ENCODE measurements around the gene ACSS2.

Gene ACSS2

DNA sequence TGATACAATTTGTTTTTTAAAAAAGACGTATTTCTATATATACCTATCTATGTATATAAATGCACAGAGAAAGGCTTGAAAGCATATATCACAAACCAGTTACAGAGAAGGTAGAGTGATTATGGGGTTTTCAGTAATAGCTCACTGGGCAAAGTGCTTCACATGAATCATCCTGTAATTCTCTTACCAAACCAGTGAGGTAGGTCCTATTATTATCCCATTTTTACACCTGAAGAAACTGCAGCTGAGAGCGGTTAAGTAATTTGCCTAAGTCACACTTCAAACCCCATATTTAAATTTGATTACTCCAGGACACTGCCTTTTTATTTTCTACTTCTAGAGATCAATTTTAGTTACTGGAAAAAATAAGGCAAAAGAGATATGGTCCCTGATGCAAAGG is 74.8 kb downstream of the ACSS2 start:
- no peak for DNase-seq

DNA sequence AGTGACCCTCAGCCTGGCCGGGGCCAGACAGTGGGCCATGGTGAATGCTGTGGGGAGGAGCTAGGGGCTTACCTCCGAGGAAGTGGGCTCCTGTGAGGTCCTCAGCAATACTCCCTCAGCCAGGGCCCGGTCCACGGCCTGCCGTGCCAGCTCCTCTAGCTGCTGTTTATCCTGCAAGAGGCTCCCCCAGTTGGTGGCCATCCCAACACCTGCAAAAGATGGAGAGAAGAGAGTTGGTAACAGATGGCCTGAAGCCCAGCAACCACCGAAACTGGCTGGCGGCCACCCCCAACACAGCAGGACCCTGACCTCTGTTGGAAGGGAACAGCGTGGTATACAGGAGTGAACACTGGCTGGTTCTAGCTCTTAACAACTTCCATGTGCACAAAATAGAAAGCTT is 75.2 kb downstream of the ACSS2 start:
- DNase-seq: no peak

DNA sequence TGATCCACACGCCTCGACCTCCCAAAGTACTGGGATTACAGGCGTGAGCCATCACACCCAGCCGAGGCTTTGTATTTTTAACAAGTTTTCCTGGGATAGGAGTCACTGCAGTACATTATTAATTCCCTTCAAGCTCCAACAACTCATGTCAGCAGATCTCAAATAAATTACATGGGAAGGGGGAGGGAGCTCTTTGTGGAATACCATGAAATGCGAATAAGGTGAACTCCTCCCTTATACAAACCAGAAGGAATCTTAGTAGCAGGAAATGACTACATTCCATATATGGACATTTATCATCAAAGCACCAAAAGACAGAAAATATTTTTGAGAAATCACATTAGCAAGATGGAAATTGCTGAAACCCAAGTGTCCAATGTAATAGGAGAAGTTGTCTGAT is 76.3 kb downstream of the ACSS2 start:
- DNase-seq: no peak

DNA sequence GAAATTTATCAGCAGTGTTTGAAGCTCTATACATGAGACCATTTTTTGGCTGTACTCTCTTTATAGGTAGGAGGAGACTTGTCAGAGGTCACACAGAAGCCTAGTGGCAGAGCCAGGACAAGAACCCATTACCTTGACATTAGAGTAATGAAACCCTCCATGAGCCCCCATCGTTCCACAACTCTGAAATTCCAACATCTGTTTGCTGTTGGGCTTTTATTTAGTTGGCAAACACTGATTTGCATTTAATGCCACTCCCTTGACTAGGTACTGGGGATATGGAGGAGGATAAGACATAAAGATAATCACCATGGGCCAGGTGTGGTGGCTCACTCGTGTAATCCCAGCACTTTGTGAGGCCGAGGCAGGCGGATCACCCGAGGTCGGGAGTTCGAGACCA is 77.5 kb downstream of the ACSS2 start:
- no peak for DNase-seq

DNA sequence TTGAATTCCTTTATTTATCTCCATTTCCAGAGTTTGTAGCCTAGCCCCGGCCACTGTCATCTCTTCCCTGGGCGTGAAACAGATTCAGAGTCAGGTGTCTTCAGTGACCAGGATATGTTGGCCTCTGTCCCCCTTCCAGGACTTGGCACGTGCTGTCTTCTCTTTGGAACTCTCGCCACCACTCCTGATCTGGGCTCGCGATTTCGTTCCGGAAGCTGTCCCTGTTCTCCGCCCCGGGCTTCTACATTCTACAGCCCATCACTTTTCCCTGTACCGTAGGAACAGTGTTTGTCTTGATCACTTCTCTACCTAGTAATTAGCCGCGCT is 78.5 kb downstream of the ACSS2 start:
- DNase-seq: no peak

DNA sequence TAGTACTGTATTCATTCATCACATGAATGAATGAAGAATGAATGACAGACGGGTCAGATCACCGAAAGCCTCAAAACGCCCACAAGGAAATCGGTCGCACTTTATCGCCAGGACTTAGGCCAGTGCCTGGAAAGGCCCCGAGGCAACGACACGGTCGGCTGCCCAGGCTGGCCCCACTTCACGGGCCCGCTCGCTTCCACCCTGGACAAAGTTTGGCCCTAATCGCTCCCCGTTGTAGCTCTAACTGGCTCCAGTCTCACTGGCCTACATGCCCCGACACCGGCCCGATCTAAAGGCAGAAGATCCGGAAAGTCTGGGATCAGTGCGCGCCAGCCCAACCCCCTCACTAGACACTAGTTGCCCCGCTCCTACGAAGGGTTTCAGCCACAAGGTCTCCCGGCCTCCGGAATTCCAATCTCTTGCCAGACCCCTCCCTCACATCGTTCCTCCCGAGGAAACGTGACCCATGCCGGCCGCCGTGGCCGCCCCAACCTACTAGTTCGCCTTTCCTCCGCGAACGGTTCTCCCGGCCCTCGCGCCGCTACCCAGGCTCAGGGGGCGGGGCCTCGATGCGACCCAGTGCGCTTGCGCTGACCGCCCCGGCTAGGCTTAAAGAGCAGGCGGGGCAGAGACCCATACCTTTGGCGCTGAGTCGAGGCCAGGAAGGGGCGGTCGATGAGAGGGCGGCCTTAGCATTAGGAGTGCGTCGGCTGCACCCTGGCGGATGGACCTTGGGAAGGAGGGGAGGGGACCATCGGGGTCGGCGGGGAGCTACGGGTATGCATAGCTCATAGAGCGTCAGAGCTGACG is 79.0 kb downstream of the ACSS2 start, which contains the start of the genes GSS and MYH7B:
GSS (minus strand) TSS at position 576 of the 810 bp plus-strand sequence. CDS start 3,954 bp downstream, outside the sequence.
MYH7B (plus strand) TSS at position 638 of the 810 bp plus-strand sequence. CDS start 22,138 bp downstream, outside the sequence.
- peak; percentile 97 for DNase-seq

DNA sequence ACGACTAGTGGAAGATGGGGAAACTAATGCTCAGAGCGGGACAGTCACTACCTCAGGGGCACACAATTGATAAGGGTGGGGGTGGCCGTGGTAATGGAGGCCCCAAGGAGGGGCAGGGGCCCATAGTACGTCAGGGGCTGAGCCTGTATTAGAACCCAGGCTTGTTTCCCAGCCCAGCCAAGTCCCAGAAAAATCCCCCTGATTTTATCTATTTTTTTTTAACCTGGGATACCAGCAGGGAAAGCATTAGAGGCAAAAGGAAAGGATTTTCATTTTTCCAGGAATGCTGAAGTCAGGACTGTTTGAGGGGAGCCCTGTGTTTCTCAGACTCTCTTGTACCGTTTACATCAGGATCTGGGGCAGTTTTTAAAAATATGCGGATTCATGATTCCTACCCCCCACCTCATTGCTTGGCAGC is 79.6 kb downstream of the ACSS2 start:
- no peak for DNase-seq

DNA sequence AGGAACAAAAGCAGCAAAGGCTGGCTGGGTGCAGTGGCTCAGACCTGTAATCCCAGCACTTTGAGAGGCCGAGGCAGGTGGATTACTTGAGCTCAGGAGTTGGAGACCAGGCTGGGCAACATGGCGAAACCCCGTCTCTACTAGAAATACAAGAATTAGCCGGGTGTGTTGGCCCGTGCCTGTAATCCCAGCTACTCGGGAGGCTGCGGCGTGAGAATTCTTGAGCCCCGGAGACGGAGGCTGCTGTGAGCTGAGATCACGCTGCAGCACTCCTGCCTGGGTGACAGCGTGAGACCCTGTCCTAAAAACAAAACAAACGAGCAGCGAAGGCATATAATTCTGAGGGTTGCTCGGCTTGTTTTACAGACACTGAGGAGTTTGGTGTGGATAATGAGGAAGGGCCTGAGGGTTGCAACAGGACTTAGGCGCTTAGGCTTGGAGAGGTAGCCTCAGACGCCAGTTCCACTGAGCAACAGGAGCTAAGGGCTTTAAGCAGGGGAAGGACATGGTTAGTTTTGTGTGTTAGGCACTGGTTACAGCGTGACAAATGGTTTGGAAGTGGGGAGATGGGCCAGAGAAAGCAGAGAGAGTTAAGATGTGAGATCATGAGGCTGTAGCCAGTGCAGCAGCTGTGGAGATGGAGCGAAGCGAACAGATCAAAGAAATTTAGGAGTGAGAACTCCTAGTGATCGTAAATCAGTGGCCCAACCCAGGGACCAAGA is 80.5 kb downstream of the ACSS2 start:
- DNase-seq: no peak

DNA sequence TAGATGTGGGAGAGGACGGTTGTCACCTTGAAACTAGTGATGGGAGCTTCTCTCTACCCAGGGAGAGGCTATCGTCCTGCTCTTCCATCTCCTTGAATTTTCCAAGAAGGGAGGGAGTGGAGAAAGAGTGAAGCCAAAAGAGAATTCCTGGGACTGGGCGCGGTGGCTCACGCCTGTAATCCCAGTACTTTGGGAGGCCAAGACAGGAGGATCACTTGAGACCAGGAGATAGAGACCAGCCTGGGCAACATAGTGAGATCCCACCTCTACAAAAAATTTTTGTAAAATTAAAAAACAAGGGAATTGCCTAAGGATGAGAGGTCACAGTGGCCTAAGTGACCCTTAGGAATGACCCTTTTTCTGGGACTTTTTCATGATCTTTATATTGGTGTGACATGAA is 88.1 kb downstream of the ACSS2 start:
- no peak for DNase-seq

DNA sequence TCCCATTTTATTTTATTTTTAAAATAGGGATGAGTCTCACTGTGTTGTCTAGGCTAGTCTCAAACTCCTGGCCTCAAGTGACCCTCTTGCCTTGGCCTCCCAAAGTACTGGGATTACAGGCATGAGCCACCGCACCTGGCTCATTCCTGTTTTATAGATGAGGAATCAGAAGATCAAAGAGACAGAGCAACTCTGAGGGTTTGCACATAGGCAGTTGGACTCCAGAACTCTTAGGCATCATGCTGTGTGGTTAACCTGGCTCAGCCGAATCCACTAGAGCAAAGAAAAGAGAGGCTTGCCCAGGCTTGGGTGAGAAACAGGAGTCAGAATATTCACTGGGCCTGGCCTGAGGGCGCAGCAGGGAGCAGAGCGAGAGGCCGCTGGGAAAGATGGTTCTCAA is 88.6 kb downstream of the ACSS2 start:
- no peak for DNase-seq

DNA sequence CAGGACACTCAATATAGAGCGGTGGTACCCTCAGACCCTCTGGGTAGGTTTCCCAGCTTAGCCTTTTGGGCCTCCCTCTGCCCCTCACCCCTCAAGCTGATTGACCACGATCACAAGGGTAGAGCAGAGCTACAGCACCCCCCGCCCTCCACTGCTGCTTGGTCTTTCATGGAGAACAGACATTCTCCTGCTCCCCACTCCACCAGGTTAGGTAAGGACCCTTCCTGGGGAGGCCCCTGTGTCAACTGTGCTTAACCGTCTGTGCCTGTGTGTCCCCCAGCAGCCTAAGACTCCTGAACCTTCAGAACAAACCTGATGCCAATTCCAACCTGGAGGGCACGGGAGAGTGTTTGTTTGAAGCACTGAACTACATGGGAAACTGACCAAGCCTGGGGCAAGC is 91.0 kb downstream of the ACSS2 start:
- DNase-seq: no peak

DNA sequence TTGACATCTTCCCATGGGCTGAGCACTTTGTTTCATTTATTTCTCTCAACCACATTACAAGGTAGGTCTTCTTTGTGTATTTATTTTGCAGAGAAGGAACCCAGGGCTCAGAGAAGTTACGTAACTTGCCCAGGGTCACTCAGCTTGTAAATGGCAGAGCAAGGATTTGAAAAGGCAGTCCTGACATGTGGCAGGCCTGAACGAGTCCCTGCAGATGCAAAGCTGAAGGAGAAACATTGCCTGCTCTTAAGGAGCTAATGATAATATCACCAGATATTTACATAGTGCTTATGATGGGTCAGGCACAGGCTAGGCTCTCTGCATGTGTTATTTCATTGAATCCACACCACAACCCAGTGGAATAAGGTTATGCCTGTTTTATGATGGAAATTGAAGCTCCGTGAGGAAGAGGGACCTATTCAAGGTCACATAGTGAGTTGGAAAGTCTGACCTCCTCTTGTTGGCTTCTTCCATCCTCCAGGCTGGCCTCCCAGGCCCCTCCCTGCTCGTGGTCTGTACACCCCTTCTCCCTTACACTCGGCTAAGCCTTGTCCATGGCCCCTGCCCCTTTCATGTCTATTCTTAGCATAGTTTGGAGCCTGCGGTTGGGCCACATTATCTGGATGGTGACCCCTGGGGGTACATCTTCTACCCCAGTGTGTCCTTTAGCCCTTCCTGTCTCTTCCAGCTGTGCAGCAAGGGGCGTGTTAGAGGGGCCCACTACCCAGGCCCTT is 91.8 kb downstream of the ACSS2 start:
- DNase-seq: no peak

DNA sequence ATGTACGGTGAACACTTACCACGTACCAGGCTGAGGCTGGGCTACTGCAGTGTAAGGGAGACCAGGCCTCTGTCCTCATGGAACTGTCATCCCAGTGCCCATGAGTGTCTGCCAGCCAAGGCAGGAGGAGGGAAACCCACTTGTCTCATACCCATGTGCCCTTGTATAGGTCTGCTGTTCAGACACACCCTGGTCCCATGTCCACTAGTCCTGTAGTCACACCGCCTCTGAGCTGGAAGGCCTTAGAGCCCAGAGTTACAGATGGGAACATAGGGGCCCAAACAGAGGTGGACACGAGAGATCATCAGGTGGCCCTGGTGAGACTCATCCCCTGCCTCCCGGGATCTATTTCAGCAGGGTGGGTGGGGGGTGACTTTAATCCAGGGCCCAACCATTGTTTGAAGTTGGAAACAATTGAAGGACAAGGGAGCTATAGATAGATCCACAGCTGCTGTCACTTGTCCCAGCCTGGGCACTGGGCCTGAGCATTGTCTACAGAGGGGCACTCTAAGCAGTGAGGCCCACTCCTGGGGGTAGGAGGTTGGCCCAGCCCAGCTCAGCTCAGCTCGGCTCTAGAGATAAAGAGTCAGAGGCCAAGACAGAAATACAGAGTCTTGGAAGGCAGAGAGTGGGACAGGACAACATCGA is 93.9 kb downstream of the ACSS2 start:
- no peak for DNase-seq

DNA sequence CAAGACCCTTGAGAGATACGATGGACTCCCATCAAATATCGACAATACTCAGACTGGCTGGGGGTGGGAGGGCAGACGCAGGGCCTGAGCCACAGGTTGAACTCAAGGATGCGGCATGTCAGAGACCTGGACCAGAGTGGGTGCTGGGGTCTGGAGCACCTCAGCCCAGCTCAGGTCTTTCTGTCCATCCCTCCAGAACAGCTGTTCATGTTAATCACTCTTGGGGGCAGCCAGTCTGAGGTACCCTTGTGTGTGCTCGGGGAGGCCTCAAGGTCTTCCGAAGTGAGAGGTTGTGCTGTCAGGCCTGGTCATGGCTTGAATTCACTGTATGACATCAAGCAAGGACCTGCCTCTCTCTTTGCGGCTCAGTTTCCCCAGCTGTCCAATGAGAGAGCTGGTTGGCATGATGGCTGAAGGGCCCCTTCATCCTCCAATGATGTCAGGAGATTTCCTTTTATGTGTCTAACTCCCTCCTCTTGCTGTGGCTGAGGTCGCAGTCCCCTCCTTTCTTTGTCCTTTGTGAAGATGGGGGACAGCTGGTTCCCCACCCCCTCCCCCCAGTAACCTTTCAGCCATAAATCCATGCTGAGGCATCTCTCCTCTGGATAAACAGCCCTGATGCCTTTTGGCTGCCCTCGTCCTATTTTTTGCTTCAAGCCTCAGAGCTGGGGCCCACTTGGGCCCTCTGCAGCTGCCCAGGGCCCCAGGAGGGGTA is 94.6 kb downstream of the ACSS2 start:
- DNase-seq: no peak

DNA sequence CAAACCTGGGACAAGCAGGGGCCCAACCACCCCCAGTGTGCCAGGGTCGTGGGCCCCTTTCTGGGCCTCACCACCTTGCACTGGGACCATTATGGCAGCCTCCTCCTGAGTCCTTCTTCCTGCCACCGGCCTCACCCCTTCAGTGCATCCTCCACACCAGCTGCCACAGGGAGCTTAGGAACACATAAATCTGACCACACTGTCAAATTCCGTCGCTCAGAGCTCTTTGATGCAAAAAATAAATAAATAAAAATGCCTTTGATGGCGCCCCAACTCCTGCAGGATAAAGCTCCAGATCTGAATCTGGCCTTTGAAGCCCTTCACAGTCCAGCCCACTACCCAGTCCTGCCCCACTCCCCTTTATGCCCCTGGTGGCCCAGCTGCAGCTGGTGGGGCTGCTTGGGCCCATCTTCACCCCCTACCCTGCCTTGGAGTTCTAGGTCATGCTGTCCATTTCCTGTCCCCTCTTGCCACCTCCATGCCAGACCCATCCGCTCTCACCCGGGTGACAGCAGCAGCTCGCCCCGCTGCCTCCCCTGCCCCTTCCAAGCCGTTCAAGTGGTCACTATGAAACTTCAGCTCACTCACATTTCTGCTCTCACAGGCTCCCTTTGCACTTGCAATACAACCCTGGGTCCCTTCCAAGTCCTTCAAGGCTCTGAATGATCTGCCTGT is 95.3 kb downstream of the ACSS2 start:
- DNase-seq: no peak

DNA sequence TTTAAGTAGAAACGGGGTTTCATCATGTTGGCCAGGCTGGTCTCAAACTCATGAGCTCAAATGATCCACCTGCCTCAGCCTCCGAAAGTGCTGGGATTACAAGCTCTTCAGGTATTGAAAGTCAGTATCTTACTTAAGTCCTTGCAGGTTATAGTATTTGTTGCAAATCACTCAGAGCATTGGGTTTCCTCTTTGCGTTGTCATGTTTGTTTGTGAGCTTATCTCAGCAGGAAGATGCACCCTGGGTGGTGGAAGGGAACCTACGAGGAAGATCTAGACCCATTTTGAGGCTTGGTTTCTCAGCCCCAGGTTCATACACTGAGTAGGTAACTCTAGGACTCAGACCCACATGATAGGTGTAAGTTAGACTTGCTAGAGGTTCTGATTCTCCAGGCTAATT is 97.8 kb downstream of the ACSS2 start:
- DNase-seq: no peak

DNA sequence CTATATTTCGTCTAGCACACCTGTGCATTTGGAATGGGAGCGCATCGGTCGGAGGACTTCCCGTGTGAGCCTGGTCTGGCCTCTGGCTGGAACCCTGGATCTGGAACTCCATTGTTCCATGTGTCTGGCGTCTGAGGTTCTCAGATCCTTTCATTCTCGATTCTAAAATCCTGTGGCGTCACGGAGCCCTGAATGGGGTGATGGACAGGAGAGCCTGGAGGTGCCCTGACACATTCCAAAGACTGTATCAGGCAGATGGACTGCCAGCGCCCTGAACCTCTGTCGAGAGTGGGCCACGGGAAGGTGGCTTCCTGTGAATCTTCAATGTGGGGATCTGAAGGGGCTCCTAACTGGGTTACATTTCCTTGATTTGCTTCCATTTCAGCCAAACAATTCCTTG is 99.9 kb downstream of the ACSS2 start:
- no peak for DNase-seq
